Measurements from ENCODE around the gene AMY1A.
"Not testable (repeated sequence)": the region's sequence is repeated elsewhere in the genome, so short reads cannot be mapped to it uniquely, and the experiment has no call there.

- not testable (repeated sequence) for TF ChIP-seq CTCF (conservative IDR thresholded peaks at IDR 0.05; ENCODE audit: low read depth in 2 of 2); REST (IDR thresholded peaks at IDR 0.05; ENCODE audit: unreplicated experiment); ZNF331 (CRISPR knock-in tag; IDR thresholded peaks at IDR 0.05; ENCODE audit: low read depth); EZH2 (IDR thresholded peaks at IDR 0.05; ENCODE audit: low read depth, unreplicated experiment); POLR2AphosphoS5 (IDR thresholded peaks at IDR 0.05; ENCODE audit: low read depth); ETS1 (IDR thresholded peaks at IDR 0.05); CREB1 (CRISPR knock-in tag; IDR thresholded peaks at IDR 0.05; ENCODE audit: low read depth); ZNF114 (CRISPR knock-in tag; IDR thresholded peaks at IDR 0.05); EZH2phosphoT487 (IDR thresholded peaks at IDR 0.05; ENCODE audit: unreplicated experiment)
These were observed 41.9 kb downstream of the AMY1A start for GRCh38 chr1:103697430-103697829.
